Activated CD8-positive, alpha-beta memory T cell treated with anti-CD3 and anti-CD28 coated beads for 1 hour (primary cell): ENCODE data around the gene NIPBL.
"Not testable (repeated sequence)": the region's sequence is repeated elsewhere in the genome, so short reads cannot be mapped to it uniquely, and the experiment has no call there.

Experiments used
- DNase-seq, 2 donors: peaks; one replicate each; pipeline ENCODE4 v3.0.0-alpha.2; 2020; ENCODE audit warnings: low read depth in 1 of 2; ENCODE audit errors: extremely low read depth in 1 of 2

NIPBL gene

DNA sequence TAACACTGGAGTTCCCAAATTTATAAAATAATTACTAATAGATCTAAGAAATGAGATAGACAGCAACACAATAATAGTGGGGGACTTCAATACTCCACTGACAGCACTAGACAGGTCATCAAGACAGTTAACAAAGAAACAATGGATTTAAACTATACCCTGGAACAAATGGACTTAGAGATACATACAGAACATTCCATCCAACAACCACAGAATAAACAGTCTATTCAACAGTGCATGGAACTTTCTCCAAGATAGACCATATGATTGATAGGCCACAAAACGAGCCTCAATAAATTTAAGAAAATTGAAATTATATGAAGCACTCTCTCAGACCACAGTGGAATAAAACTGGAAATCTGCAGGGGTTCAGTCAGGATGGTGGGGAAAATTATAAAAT, 209.5 kb downstream of the NIPBL start:
- not testable (repeated sequence) for DNase-seq

DNA sequence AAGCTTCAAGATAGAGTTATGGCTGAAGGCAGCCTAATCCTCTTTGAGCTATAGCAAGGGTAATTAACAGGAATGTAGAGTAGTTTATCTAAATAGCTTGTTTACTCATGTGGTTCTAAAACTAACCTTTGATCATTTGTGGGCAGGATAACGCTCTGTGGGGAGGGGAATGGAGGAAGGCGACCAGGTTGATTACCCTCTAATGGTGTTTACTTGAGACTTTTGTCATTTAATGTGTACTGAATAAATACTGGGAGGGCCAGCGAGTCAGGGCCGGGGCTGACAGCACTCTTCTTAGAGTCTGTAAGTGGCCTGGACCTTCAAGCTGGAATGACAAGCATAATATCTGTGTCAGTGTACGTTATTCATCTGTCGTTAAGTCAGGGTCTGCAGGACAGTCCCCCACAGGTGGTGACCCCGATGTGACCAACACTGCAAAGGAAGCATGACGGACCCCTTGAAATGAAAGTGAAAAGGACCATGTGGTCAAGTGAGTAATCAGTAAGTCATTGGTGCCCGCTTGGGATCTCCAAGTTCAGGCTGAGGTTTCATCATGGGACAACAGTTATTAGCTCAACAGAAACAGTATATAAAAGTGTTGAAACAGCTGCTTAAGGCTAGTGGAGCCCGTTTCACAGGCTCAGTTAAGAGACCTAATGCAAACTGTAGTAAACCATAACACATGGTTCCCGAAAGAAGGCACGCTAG, 210.1 kb downstream of the NIPBL start:
- DNase-seq = no peak

DNA sequence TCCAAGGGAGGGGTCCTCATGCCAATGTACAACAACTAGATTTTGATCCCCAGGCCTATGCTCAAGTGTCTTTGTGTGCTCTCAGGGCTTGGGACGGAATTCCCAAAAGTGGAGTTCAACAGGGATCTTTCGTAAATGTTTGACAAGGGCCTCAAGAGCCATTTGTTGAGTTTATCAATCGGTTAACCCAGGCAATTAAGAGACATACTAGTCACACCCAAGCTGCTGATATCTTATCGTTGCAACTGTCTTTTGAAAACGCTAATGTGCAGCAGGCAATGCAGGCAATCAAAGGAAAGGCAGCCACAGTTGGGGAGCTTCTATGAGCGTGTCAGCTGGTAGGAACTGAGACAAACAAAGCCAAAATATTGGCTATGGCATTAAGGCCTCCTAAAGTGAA, 211.4 kb downstream of the NIPBL start:
- DNase-seq = no peak

DNA sequence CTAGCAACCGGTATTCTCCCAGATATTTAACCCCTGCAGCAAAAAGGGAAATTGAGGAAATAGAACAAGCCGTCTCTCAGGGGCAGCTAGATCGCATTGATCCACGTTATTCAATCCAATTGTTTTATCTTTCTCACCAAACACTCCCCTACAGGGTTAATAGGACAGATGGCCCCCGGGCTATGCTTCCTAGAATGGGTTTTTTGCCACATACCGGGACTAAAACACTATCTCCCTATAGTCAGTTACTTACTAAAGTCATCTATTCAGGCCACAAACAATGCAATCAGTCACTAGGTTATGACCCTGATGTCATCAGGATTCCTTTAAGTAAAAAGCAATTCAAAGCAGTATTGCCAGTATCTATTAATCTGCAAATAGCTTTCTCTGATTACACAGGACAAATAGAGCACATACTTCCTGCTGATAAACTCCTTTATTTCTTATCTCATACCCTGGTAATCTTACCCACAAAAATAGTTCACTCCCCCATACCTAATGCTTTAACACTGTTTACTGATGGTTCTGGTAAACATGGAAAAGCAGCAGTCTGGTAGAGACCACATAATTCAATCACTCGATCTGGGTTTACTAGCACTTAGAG, 213.7 kb downstream of the NIPBL start:
- no peak for DNase-seq

DNA sequence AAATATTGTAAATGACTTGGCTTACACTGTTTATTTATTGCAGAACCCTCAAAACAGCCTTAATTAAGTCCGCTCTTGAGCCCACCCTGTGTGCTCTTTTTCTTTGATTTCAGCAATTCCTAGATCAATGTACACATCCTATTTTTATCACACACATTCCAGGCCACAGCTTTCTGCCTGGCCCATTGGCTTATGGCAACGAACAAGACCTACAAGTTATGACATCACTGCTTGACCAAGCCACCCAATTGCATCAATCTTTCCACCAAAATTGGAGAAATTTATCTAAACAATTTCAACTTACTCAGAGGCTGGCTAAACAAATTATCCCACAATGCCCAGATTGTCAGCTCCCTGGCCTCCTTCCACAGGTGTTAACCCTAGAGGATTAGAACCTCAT, 214.2 kb downstream of the NIPBL start:
- no peak for DNase-seq

DNA sequence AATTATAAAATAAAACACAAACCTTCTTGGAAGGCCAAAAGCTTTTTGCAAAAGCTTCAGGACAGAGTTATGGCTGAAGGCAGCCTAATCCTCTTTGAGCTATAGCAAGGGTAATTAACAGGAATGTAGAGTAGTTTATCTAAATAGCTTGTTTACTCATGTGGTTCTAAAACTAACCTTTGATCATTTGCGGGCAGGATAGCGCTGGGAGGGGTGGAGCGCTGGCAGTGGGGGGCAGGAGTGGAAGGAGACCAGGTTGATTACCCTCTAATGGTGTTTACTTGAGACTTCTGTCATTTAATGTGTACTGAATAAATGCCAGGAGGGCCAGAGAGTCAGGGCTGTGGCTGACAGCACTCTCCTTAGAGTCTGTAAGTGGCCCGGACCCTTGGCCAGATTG, 217.2 kb downstream of the NIPBL start:
- not testable (repeated sequence) for DNase-seq

DNA sequence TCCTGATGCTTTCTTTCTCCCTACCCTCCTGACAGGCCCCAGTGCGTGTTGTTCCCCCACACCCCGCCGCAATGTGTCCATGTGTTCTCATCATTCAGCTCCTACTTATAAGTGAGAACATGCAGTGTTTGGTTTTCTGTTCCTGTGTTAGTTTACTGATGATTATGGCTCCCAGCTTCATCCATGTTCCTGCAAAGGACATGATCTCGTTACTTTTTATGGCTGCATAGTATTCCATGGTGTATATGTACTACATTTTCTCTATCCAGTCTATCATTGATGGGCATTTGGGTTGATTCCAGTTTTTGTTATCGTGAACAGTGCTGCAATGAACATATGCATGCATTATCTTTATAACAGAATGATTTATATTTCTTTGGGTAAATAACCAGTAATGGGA, 222.7 kb downstream of the NIPBL start:
- not testable (repeated sequence) for DNase-seq

DNA sequence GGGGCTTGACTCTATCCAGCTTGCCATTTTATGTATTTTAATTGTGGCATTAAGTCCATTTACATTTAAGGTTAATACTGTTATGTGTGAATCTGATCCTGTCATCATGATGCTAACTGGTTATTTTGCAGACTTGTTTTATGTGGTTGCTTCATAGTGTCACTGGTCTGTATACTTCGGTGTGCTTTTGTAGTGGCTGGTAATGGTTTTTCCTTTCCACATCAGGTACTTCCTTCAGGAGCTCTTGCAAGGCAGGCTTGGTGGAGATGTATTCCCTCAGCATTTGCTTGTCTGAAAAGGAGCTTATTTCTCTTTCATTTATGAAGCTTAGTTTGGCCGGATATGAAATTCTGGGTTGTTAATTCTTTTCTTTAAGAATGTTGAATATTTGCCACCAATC, 226.7 kb downstream of the NIPBL start:
- no peak for DNase-seq

DNA sequence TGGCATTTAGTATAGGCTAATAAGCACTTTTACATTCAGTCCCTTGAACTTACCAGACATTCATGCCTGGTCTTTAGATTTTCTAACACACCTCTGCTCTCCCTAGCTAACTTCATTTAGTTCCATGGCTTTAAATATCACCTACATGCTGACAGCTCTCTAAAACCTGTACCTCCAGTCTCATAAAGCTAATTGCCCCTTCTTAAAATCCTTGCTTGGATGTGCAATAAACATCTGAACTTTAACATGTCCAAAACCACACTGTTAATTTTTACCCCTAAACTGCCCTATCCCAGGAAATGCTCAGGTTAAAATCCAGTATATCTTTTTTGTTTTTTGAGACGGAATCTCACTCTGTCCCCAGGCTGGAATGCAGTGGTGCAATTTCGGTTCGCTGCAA, 232.8 kb downstream of the NIPBL start:
- no peak for DNase-seq

DNA sequence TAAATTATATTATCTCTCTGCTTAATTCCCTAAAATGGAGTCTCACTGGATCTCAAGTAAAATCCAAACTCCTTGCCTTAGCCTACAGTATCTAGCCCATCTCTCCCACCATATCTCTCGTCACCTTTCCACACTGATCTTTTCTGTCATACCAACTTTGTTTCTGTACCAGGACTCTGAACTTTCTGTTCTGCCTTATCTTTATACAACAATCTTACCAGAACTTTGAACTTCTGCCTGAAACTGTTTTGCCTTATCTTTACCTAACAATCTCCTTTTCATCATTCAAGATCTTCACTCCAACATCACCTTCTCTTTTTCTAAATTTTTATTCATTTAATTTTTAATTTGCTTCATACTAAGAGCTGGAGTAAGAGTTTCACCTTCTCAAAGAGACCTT, 233.6 kb downstream of the NIPBL start:
- no peak for DNase-seq

DNA sequence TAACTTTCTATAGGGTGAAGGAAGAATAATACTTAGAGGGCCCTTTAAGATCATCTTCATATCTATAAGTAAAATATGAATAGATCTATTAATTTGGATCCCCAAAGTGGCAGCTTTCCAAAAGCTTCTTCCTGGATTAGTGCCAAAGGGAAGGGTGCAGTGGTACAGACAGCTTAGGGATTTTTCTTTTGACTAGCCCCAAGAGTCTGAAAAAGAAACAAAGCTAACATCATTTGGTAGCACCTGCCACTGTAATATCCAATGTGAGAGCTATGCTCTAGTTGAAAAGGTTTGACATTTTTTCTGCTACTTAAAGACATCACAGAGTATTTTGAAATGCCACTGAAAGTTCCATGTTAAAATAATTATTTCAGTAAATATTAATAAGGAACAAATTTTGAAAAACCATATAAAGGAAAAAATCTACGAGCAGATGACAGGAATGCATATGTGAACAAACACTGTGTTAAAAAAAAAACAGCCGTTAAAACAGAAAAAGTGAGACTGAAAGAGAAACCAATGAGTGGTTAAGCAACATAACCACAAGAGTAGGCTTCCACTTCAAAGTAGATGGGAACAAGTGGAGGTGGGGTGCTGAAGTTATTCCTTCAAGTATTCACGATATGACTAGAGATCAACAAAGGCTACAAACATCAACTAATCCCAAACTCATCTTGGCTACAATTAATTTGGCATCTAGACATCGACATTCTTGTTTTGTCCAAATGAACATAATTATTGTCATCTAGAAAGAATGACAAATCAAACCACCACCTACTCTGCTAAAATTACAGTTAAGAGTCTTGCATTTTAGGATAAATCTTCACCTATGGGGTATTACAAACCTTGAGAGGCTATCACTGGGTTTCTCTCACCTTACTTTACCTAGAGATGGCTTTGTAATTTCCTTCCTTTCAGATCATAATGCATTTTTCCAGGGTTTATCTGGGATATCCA, 235.1 kb downstream of the NIPBL start:
- DNase-seq = no peak

DNA sequence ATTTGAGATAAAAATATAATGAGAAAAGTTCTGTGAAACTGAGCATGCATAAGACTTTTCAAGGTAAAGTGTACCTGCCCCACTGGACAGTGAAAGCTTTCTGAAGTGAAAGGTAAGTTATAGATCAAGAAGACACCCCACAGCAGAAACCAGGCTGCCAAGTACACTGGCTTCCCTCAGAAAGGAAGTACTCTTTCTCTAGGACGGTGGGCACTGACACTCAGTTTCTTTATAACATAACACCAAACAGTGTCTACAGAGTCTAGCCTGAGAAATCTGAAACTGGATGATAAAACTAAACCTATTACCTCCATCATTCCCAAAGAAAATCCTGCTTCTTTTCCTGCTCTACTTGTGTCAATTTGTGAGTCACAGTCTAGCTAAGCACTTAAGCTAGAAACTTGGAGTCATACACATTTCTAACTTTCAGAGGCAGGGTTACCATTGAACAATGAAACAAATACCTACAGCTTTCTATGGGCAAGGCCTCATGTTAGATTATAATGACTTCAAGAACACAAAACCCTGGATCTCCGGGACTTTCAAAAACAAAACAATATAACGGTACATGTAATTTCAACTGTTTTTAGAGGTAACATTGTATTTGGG, 235.9 kb downstream of the NIPBL start:
- DNase-seq = no peak
